ENCODE data around the gene CASP6.

- TF ChIP-seq, protein P1, sequence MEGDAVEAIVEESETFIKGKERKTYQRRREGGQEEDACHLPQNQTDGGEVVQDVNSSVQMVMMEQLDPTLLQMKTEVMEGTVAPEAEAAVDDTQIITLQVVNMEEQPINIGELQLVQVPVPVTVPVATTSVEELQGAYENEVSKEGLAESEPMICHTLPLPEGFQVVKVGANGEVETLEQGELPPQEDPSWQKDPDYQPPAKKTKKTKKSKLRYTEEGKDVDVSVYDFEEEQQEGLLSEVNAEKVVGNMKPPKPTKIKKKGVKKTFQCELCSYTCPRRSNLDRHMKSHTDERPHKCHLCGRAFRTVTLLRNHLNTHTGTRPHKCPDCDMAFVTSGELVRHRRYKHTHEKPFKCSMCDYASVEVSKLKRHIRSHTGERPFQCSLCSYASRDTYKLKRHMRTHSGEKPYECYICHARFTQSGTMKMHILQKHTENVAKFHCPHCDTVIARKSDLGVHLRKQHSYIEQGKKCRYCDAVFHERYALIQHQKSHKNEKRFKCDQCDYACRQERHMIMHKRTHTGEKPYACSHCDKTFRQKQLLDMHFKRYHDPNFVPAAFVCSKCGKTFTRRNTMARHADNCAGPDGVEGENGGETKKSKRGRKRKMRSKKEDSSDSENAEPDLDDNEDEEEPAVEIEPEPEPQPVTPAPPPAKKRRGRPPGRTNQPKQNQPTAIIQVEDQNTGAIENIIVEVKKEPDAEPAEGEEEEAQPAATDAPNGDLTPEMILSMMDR (IDR thresholded peaks at IDR 0.05): no peak
- no peak for TF ChIP-seq POLR2A (IDR thresholded peaks at IDR 0.05)
- TF ChIP-seq EP300 (IDR thresholded peaks at IDR 0.05): no peak
These were observed 44.9 kb upstream of the CASP6 start for GRCh38 chr4:109748114-109748513.
